Right lung (tissue), 10 donors: ENCODE results near the gene RNU6-1. TPM values are rescaled to one million over a fixed set of nuclear protein-coding genes. Genes with fewer than 3 reads are reported as not detected.

Experiments
- DNase-seq, 2 donors: peaks; one replicate each; pipeline ENCODE4 v3.0.0-alpha.2; 2013
- long read RNA-seq, 8 donors: transcript quantifications; one replicate each; lab custom pipeline, GENCODE V29; 2026
- polyA plus RNA-seq, 5 donors: library from polyadenylated mRNA; unstranded; fragments of 120-200 nt; gene quantifications; one replicate each; pipeline versions ENCODE4 v1.2.1 to v1.2.3, GENCODE V29; 2013; ENCODE audit warnings: inconsistent platforms in 1 of 5, low replicate concordance in 1 of 5; ENCODE audit not compliant: insufficient read length in 5 of 5, insufficient read depth in 1 of 5

RNU6-1 gene
- polyA plus RNA-seq = not detected
- long read RNA-seq, donor 1 = 0 reads
- long read RNA-seq, donor 2 = 0 reads
- long read RNA-seq, donor 3 = 0 reads
- long read RNA-seq, donor 4 = 0 reads
- long read RNA-seq, donor 5 = 0 reads
- long read RNA-seq, donor 6 = 0 reads
- long read RNA-seq, donor 7 = 0 reads
- long read RNA-seq, donor 8 = 0 reads

DNA sequence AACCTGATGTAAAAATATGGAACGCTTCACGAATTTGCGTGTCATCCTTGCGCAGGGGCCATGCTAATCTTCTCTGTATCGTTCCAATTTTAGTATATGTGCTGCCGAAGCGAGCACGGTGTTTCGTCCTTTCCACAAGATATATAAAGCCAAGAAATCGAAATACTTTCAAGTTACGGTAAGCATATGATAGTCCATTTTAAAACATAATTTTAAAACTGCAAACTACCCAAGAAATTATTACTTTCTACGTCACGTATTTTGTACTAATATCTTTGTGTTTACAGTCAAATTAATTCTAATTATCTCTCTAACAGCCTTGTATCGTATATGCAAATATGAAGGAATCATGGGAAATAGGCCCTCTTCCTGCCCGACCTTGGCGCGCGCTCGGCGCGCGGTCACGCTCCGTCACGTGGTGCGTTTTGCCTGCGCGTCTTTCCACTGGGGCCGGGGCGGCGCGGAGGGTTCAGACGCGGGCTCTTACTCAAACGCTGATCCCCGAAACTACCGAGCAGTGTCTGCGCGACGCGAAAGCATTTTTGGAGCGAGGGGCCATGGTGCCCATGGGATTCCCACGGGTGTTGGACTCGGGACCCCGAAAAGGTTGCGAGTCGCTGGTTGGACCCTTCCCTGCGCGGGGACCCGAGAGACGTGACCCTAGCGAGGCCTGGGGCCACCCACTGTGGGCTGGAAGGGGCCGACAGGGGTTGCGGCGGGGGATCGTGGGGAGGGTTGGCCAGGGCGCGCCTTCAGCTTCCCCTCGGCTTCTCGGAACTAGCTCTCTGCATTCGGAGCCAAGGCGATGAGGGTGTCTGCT, at the start of gene RNU6-1:
TSS of gene RNU6-1 (minus strand) at position 117 of the 820 bp plus-strand sequence.
- peak; percentile 97 for DNase-seq

DNA sequence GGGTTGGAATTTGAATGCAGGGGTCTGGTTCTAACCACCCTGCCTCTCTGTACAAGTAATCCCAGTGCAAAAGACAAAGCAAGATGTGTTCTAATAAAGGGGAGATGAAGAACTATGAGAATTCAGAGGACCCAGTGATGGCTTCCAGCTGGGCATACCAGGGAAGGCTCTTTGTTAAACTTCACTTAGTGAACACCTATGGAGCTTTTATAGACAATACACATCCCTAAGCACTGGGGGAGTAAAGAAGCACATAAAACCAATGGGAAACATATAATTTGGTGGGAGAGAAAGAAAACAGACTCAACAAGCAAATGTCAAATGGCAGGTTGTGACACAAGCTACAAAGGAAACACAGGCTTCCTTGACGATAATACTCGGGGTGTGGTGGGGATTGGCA, 47.9 kb upstream of the RNU6-1 start:
- DNase-seq = no peak

DNA sequence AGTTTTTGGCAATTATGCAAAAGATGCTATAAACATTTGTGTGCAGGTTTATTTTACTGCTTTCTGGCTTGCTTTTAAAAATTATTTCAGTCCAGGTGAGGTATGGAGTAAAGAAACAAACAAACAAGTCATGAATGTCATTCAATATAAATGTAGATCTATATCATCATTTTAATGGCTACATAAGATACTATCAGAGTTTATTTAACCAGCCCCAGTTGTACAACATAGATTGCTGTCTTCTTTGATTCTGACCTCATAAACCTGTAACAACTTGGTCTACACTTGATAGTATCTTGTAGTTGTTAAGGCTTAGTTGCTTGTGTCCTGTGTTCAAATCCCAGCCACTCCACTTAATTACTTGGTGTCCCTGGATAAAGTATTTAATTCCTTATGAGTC, 46.0 kb upstream of the RNU6-1 start:
- DNase-seq = no peak

- DNase-seq = no peak
Measured at GRCh38 chr15:67885175-67885523, 45.3 kb upstream of the RNU6-1 start.

DNA sequence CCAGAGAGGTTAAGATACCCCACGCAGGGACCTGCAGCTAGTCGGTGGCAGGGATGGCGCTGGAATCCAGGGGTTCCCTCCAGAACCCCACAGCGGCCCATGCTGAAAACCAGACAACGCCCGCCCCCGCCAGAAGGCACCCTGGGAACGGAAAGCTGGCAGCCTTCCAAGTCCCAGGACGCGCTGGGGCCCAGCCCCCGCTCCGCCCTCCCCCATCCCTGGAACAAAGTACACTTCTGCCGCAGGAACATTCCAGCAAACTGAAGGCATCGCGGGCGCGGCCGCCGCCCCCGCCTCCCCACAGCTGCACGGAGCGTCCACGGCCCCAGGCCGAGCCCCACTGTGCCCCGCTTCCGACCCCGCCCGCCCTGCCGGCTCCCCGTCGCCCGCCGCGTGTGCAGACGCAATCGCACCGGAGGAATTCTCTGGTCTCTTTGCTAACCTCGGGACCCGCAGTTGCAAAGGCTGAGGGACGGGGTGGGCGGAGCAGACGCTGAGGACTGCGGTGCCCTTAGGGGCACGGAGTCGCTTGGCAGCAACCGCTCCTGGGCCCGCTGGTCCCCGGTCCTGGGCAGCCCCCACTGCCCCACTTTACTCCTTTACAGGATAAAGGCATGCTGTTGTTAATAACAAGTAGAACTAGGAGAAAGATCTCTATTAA, 44.8 kb upstream of the RNU6-1 start:
- DNase-seq = peak; percentile 76 to 81

- no peak for DNase-seq
Measured at GRCh38 chr15:67884009-67884408, 44.2 kb upstream of the RNU6-1 start.

DNA sequence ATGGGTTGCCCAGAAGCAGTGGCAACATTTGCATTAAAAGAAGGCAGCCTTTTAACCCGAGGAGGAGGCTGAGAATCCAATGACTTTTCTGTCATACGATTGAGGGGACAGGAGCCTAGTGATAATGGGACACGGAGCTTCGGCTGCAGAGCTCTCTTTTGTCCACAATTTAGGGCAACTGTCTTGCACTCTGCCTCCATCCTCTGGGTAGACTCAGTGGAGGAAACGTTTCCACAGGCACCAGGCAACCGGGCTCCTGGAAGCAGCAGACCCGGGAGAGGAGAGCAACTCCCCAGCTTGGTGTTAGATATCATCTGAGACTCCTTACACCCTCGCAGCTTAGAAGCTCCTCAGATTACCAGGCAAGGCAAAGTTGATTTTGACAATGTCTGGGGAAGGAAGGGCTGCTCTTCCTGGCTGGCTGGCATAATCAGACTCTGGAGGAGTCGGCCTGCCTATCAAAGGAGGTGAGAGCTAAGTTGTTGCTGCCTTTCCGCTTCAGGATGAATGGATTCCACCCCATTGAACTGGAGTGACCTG, 43.5 kb upstream of the RNU6-1 start:
- DNase-seq = no peak

DNA sequence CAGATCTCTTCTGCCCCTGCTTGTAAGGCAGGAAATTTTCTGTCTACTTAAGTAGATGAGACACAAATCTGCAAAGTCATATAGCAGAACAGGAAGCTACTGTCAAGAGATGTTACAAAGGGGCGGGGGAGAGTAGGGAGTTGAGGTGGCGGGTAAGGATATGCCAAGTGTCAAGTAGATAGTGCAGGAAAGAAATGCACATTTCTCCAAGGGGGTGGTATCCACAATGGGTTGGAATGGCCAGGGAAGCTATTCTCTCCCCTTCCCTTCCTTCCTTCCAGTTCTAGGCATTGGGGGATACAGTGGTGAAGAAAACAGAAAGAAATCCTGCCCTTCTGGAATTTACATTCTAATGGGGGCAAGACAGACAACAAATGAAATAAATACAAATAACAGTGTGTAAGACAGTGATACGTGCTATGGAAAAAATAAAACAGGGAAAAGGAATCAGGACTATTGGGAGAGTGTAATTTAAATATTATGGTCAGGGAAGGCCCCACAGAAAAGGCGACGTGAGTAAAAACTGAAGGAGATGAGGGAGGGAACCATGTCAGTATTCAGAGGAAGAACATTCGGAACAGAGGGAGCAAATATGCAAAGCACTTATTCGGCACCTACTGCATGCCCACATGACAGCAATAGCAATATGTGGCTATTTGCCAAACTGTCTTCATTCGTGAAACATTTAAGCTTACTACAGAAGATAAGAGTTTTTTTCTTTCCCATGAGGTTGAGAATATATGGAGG, 42.8 kb upstream of the RNU6-1 start:
- DNase-seq = no peak

- no peak for DNase-seq
Measured at GRCh38 chr15:67880651-67881182, 40.9 kb upstream of the RNU6-1 start.

GRCh38 chr15:67879440-67880129, 39.7 kb upstream of the RNU6-1 start:
- DNase-seq = no peak

GRCh38 chr15:67878712-67879206, 38.9 kb upstream of the RNU6-1 start:
- no peak for DNase-seq

DNA sequence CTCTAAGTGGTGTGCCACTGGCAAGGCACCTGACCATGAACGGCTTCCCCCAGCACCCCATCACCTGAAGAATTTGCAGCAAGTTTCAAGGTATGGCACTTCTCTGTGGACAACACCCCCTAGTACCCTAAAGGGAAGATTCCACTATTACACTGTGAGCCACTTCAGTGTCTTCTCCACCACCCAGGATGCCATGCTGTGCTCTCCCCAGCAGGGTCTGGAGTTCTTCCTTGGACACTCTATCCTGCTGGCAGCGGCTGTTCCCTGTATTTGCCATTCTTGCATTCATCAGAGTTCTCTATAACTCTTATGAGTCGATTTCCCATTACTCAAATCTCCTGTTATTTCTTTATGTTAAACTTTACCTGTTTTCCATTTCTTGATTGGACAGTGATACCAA, 33.9 kb upstream of the RNU6-1 start:
- no peak for DNase-seq

GRCh38 chr15:67870868-67871408, 31.1 kb upstream of the RNU6-1 start:
- DNase-seq = no peak

- no peak for DNase-seq
Measured at GRCh38 chr15:67869701-67870100, 29.9 kb upstream of the RNU6-1 start.

DNA sequence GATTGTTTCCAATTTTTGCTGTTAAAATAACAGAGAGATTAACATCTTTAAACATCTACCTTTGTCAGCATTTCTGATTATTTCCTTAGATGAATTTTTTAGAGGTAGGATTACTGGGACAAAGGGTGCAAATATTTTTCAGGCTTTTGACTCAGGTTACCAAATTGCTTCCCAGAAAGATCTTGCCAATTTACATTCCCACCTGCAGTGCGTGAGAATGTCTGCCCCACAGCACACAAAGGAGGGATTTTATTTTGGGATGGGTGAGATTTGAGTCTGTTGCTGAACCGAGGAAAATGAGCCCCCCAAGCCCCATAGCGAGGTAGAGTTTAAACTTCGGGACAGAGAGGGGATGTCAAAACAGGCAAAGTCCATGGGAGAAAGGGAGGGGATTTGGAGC, 25.9 kb upstream of the RNU6-1 start:
- no peak for DNase-seq

GRCh38 chr15:67865331-67865730, 25.5 kb upstream of the RNU6-1 start:
- no peak for DNase-seq

DNA sequence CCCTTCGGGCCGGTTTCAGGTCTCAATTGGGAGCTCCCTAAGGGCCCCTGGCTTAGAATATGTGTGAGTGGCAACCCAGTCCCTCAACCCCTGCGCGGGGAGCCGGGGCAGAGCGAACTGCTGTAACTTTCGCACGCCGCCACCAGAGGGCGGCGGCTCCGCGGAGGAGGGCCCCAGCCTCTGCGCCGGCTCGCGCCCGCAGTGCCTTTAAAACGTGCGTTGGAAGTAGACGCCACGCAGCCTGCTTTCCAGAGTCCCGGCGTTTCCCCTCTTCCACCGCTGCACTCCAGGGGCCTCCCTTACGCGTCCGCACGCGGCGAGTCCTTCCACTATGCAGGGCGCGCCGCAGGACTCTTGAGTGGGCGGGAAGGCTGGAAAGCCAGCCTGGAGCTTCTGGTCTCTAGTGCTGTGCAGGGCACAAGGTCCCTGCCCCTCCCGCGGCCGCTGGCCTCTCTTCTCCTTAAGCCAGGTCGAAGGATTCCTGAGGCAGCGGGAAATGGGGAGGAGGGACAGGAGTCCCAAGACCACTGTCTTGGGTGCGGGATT, 23.7 kb upstream of the RNU6-1 start:
- DNase-seq = peak; percentile 72 to 76

- DNase-seq = no peak
Measured at GRCh38 chr15:67862750-67863441, 23.1 kb upstream of the RNU6-1 start.

DNA sequence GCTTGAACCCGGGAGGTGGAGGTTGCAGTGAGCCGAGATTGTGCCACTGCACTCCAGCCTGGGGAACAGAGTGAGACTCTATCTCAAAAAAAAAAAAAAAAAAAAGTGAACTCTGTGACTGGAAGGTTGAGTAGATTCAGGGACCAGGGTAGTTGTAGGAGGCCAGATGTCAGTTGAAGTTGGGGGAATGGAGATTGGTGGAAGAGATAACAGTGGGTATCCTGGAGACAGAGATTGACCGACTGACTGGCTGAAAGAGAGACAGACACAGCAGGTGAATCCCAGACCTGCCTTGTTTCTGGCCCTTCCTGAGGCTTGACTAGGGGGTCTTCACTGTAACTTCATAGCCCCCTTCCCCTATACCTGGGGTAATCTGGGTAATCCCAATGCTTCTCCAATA, 22.1 kb upstream of the RNU6-1 start:
- DNase-seq = no peak
